ENCODE measurements around the gene SAE1. TPM values are rescaled to one million over a fixed set of nuclear protein-coding genes. Genes with fewer than 3 reads are reported as not detected.

The SAE1 gene
- total RNA-seq, 2 donors from 2014 or later: 187 to 240 TPM

- 93 to 100% methylated on average over 4 of the region's 4 CpGs for WGBS, 2 experiments (ENCODE audit: insufficient coverage in 1 of 2, insufficient read length in 1 of 2)
- H3K27ac Mint-ChIP-seq: peak overlapping the region; percentile 37
- Histone ChIP-seq H3K4me3 (ENCODE audit: low read length) (no peak overlapping the region), H3K27ac (ENCODE audit: low read depth, low read length) (no peak overlapping the region), H3K36me3 (ENCODE audit: control insufficient read depth, insufficient read depth, low read length) (peaks cover 93% of the 10 kb centered on the region), H3K9me3 (ENCODE audit: control insufficient read depth, low read length) (no peaks in the 10 kb centered on the region), H3K9ac (ENCODE audit: extremely low read depth, low read length, poor library complexity, severe bottlenecking) (no peak overlapping the region), H3K27me3 (ENCODE audit: control insufficient read depth, insufficient read depth, low read length, poor library complexity, severe bottlenecking) (no peaks in the 10 kb centered on the region), H3K4me1 (ENCODE audit: control insufficient read depth, insufficient read depth, low read length) (no peaks in the 10 kb centered on the region)
- H3K27me3 Mint-ChIP-seq (ENCODE audit: insufficient read depth): no peaks in the 10 kb centered on the region
- DNase-seq: no peak
- peaks cover 77% of the 10 kb centered on the region for H3K36me3 Mint-ChIP-seq (ENCODE audit: low read depth)
- H3K4me1 Mint-ChIP-seq: peaks cover 9% of the 10 kb centered on the region
- no peaks in the 10 kb centered on the region for H3K9me3 Mint-ChIP-seq
- TF ChIP-seq, protein P1, sequence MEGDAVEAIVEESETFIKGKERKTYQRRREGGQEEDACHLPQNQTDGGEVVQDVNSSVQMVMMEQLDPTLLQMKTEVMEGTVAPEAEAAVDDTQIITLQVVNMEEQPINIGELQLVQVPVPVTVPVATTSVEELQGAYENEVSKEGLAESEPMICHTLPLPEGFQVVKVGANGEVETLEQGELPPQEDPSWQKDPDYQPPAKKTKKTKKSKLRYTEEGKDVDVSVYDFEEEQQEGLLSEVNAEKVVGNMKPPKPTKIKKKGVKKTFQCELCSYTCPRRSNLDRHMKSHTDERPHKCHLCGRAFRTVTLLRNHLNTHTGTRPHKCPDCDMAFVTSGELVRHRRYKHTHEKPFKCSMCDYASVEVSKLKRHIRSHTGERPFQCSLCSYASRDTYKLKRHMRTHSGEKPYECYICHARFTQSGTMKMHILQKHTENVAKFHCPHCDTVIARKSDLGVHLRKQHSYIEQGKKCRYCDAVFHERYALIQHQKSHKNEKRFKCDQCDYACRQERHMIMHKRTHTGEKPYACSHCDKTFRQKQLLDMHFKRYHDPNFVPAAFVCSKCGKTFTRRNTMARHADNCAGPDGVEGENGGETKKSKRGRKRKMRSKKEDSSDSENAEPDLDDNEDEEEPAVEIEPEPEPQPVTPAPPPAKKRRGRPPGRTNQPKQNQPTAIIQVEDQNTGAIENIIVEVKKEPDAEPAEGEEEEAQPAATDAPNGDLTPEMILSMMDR (conservative IDR thresholded peaks at IDR 0.05): no peak
- H3K4me3 Mint-ChIP-seq: no peak overlapping the region
Measured at GRCh38 chr19:47179653-47180310, 49.1 kb downstream of the SAE1 start.

- TF ChIP-seq, protein P1 (conservative IDR thresholded peaks at IDR 0.05): no peak
- no peaks in the 10 kb centered on the region for H3K27me3 ChIP-seq (ENCODE audit: control insufficient read depth, insufficient read depth, low read length, poor library complexity, severe bottlenecking)
- peaks cover 87% of the 10 kb centered on the region for H3K36me3 ChIP-seq (ENCODE audit: control insufficient read depth, insufficient read depth, low read length)
- Mint-ChIP-seq H3K36me3 (ENCODE audit: low read depth) (peaks cover 63% of the 10 kb centered on the region), H3K4me3 (no peak overlapping the region), H3K4me1 (peaks cover 28% of the 10 kb centered on the region), H3K9me3 (no peaks in the 10 kb centered on the region), H3K27me3 (ENCODE audit: insufficient read depth) (no peaks in the 10 kb centered on the region), H3K27ac (no peak overlapping the region)
- H3K4me1 ChIP-seq (ENCODE audit: control insufficient read depth, insufficient read depth, low read length): peaks cover 15% of the 10 kb centered on the region
- H3K9me3 ChIP-seq (ENCODE audit: control insufficient read depth, low read length): no peaks in the 10 kb centered on the region
- no peak overlapping the region for H3K27ac ChIP-seq (ENCODE audit: low read depth, low read length)
- no peak overlapping the region for H3K4me3 ChIP-seq (ENCODE audit: low read length)
- DNase-seq: no peak
- H3K9ac ChIP-seq (ENCODE audit: extremely low read depth, low read length, poor library complexity, severe bottlenecking): no peak overlapping the region
- WGBS, 2 experiments (ENCODE audit: insufficient coverage in 1 of 2, insufficient read length in 1 of 2): 95 to 100% methylated on average over 2 of the region's 2 CpGs
Measured at GRCh38 chr19:47183601-47184000, 53.0 kb downstream of the SAE1 start.

DNA sequence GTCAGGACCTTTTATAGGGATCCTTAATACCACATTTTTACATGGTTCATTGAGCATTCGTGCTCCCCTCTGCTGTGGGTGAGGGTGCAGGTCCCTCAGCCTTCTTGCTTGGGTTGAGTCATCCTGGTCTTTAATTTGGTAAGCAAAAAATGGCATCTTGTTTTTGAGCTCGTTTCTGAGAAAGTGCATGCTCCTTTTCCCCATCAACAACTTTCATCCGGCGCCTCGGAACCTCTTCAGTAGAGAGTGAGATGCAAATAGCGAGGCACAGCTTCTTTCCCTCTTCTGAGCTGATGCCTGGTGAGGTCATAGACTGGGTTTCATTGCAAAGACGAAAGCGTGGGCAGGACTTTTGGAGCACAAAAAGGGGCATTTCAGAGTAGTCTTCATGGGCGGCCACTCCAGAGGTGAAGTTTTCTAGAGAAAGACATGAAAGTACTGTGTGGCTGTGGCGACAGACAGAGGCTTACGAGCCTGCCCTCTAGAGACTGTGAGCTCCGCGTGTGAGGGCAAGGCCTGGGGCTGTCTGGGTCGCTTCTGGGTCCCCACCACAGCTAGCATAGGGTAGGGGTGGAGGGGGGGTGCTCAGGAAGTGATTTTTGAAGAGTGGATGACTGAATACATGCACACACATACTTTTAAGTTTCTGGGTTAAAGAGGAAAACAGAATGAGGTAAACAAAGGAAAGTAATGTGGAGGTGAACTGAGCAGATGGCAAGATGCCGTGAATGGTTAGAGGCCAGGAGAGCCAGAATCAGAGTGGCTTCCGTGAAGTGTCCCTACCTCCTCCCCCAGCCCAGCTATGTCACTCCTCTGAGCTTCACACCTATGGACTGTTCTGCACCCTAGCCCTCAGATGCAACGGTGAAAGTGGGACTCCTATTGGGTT, 56.1 kb downstream of the SAE1 start:
- Mint-ChIP-seq H3K9me3 (no peaks in the 10 kb centered on the region), H3K27me3 (ENCODE audit: insufficient read depth) (no peaks in the 10 kb centered on the region), H3K4me1 (peaks cover 37% of the 10 kb centered on the region), H3K27ac (peak overlapping the region; percentile 56), H3K4me3 (no peak overlapping the region), H3K36me3 (ENCODE audit: low read depth) (peaks cover 65% of the 10 kb centered on the region)
- Histone ChIP-seq H3K27ac (ENCODE audit: low read depth, low read length) (peak overlapping the region; percentile 3), H3K4me3 (ENCODE audit: low read length) (no peak overlapping the region), H3K9me3 (ENCODE audit: control insufficient read depth, low read length) (no peaks in the 10 kb centered on the region), H3K9ac (ENCODE audit: extremely low read depth, low read length, poor library complexity, severe bottlenecking) (no peak overlapping the region), H3K27me3 (ENCODE audit: control insufficient read depth, insufficient read depth, low read length, poor library complexity, severe bottlenecking) (no peaks in the 10 kb centered on the region), H3K4me1 (ENCODE audit: control insufficient read depth, insufficient read depth, low read length) (peaks cover 20% of the 10 kb centered on the region), H3K36me3 (ENCODE audit: control insufficient read depth, insufficient read depth, low read length) (peaks cover 90% of the 10 kb centered on the region)
- TF ChIP-seq, protein P1 (conservative IDR thresholded peaks at IDR 0.05): no peak
- 92 to 93% methylated on average over 9 to 17 of the region's 17 CpGs for WGBS, 2 experiments (ENCODE audit: insufficient coverage in 1 of 2, insufficient read length in 1 of 2)
- DNase-seq: no peak

All from endodermal cell (in vitro differentiated cells).